ENCODE data around the gene OR51E2. TPM values are rescaled to one million over a fixed set of nuclear protein-coding genes. Genes with fewer than 3 reads are reported as not detected.
"Not testable (repeated sequence)": the region's sequence is repeated elsewhere in the genome, so short reads cannot be mapped to it uniquely, and the experiment has no call there.

The OR51E2 gene
- under 1 TPM in 4 of 6 experiments, not detected in 2; 0.09 to 0.32 (median 0.12) TPM for total RNA-seq (2021; fragmentation: NEBNext Ultra II Directional; extraction: Animal tissue kit (Norgen Biotek cat#: 25700))
- long read RNA-seq: 0 reads

GRCh38 chr11:4697585-4697984 is at the start of gene OR51E2:
TSS of gene OR51E2 (minus strand) at chr11:4697853. CDS start at chr11:4682711, 15,142 bp downstream.
- Mint-ChIP-seq H3K9me3 (peaks cover 10% of the 10 kb centered on the region), H3K36me3 (ENCODE audit: low read depth) (peaks cover 4% of the 10 kb centered on the region; the same call in 1 of the 2 replicates), H3K4me1 (ENCODE audit: low read depth) (no peaks in the 10 kb centered on the region), H3K27me3 (ENCODE audit: insufficient read depth) (no peaks in the 10 kb centered on the region), H3K27ac (no peak within 1 kb of the TSS), H3K4me3 (no peak within 1 kb of the TSS)
- TF ChIP-seq CTCF (IDR thresholded peaks at IDR 0.05): no peak
- no peak for DNase-seq

- DNase-seq: no peak
- no peak overlapping the region for H3K4me3 Mint-ChIP-seq
- H3K4me1 Mint-ChIP-seq (ENCODE audit: low read depth): no peaks in the 10 kb centered on the region
- H3K27ac Mint-ChIP-seq: no peak overlapping the region
- no peaks in the 10 kb centered on the region for H3K27me3 Mint-ChIP-seq (ENCODE audit: insufficient read depth)
- H3K36me3 Mint-ChIP-seq (ENCODE audit: low read depth): peaks cover 9% of the 10 kb centered on the region; the same call in 1 of the 2 replicates
- H3K9me3 Mint-ChIP-seq: peaks cover 26% of the 10 kb centered on the region
- TF ChIP-seq CTCF (IDR thresholded peaks at IDR 0.05): no peak
These were observed 43.1 kb upstream of the OR51E2 start for GRCh38 chr11:4740735-4741134.

- Mint-ChIP-seq H3K27ac (no peak overlapping the region), H3K9me3 (peaks cover 24% of the 10 kb centered on the region), H3K4me3 (no peak overlapping the region), H3K36me3 (ENCODE audit: low read depth) (no peaks in the 10 kb centered on the region; the same call in 1 of the 2 replicates), H3K27me3 (ENCODE audit: insufficient read depth) (0 out of 2 replicates have a peak, but pooled peaks cover 3% of the 10 kb centered on the region), H3K4me1 (ENCODE audit: low read depth) (no peaks in the 10 kb centered on the region)
- no peak for DNase-seq
- no peak for TF ChIP-seq CTCF (IDR thresholded peaks at IDR 0.05)
These were observed 29.5 kb upstream of the OR51E2 start for GRCh38 chr11:4727171-4727570.

GRCh38 chr11:4722616-4723534 is 25.2 kb upstream of the OR51E2 start:
- DNase-seq; H3K4me1 Mint-ChIP-seq (ENCODE audit: low read depth); H3K36me3 Mint-ChIP-seq (ENCODE audit: low read depth); H3K27ac Mint-ChIP-seq; H3K4me3 Mint-ChIP-seq; H3K27me3 Mint-ChIP-seq (ENCODE audit: insufficient read depth): not testable (repeated sequence)
- peaks cover 39% of the 10 kb centered on the region for H3K9me3 Mint-ChIP-seq

GRCh38 chr11:4714300-4714699 is 16.6 kb upstream of the OR51E2 start:
- no peaks in the 10 kb centered on the region for H3K27me3 Mint-ChIP-seq (ENCODE audit: insufficient read depth)
- no peak for DNase-seq

More at GRCh38 chr11:4714300-4714699, 16.6 kb upstream of the OR51E2 start:
- Mint-ChIP-seq H3K36me3 (ENCODE audit: low read depth) (no peaks in the 10 kb centered on the region), H3K4me3 (no peak overlapping the region), H3K9me3 (peaks cover 18% of the 10 kb centered on the region), H3K4me1 (ENCODE audit: low read depth) (no peaks in the 10 kb centered on the region), H3K27ac (no peak overlapping the region)
- no peak for TF ChIP-seq CTCF (IDR thresholded peaks at IDR 0.05)
